Astrocyte (in vitro differentiated cells and primary cell): ENCODE measurements around the gene C16orf95. TPM values are rescaled to one million over a fixed set of nuclear protein-coding genes. Genes with fewer than 3 reads are reported as not detected.
A peak's percentile ranks its signal among the peaks of the same experiment; 100 is the strongest.

Experiments used
- DNase-seq: peaks from one replicate; pipeline ENCODE4 v3.0.0-alpha.2; 2010; ENCODE audit warnings: low read depth
- FAIRE-seq: peaks from 2 replicates; lab custom pipeline; 2011; peaks lifted over from hg19 to GRCh38; lab: Jason Lieb, UNC
- H2AFZ ChIP-seq: 2 replicates; pipeline ENCODE4 v1.6.0; 2012; ENCODE audit warnings: low read depth, low read length, inconsistent platforms
- H3K27ac ChIP-seq: 2 replicates; pipeline ENCODE4 v1.5.1; 2011; ENCODE audit warnings: low read depth, low read length, inconsistent platforms
- H3K27me3 ChIP-seq: 2 replicates; pipeline ENCODE4 v1.6.0; 2011; ENCODE audit warnings: low read length, inconsistent platforms; ENCODE audit not compliant: insufficient read depth
- H3K36me3 ChIP-seq: 2 replicates; pipeline ENCODE4 v1.5.1; 2011; ENCODE audit warnings: low read length, inconsistent platforms; ENCODE audit not compliant: insufficient read depth
- H3K4me1 ChIP-seq: 2 replicates; pipeline ENCODE4 v1.5.1; 2011; ENCODE audit warnings: low read length, inconsistent platforms; ENCODE audit not compliant: insufficient read depth
- H3K4me2 ChIP-seq: 2 replicates; pipeline ENCODE4 v1.6.0; 2012; ENCODE audit warnings: low read length, inconsistent platforms
- H3K4me3 ChIP-seq: 2 replicates; pipeline ENCODE4 v1.5.1; 2011; ENCODE audit warnings: low read depth, mild to moderate bottlenecking, low read length, inconsistent platforms; ENCODE audit not compliant: insufficient read depth
- H3K79me2 ChIP-seq: 2 replicates; pipeline ENCODE4 v1.6.0; 2012; ENCODE audit warnings: mild to moderate bottlenecking, low read length, inconsistent platforms; ENCODE audit not compliant: insufficient read depth
- H3K9ac ChIP-seq: 2 replicates; pipeline ENCODE4 v1.6.0; 2012; ENCODE audit warnings: mild to moderate bottlenecking, low read length, inconsistent platforms
- H3K9me3 ChIP-seq: 2 replicates; pipeline ENCODE4 v1.5.1; 2012; ENCODE audit warnings: low read depth, mild to moderate bottlenecking, low read length, inconsistent platforms; ENCODE audit not compliant: insufficient read depth
- H4K20me1 ChIP-seq: 2 replicates; pipeline ENCODE4 v1.6.0; 2012; ENCODE audit warnings: low read length, inconsistent platforms; ENCODE audit not compliant: insufficient read depth
- H3K27ac Mint-ChIP-seq: one replicate; pipeline ENCODE4 v1.8.0; 2021; ENCODE audit warnings: mild to moderate bottlenecking, mixed read lengths; ENCODE audit not compliant: unreplicated experiment
- H3K27me3 Mint-ChIP-seq: one replicate; pipeline ENCODE4 v1.8.0; 2021; ENCODE audit warnings: low read depth, mixed read lengths; ENCODE audit not compliant: unreplicated experiment
- H3K36me3 Mint-ChIP-seq: one replicate; pipeline ENCODE4 v1.8.0; 2021; ENCODE audit warnings: low read depth, mixed read lengths; ENCODE audit not compliant: unreplicated experiment
- H3K4me1 Mint-ChIP-seq: one replicate; pipeline ENCODE4 v1.8.0; 2021; ENCODE audit warnings: low read depth, mixed read lengths; ENCODE audit not compliant: unreplicated experiment
- H3K4me3 Mint-ChIP-seq: one replicate; pipeline ENCODE4 v1.8.0; 2021; ENCODE audit warnings: mild to moderate bottlenecking, moderate library complexity, mixed read lengths; ENCODE audit not compliant: unreplicated experiment
- H3K9me3 Mint-ChIP-seq: one replicate; pipeline ENCODE4 v1.8.0; 2021; ENCODE audit warnings: mild to moderate bottlenecking, mixed read lengths; ENCODE audit not compliant: unreplicated experiment
- CTCF ChIP-seq: IDR thresholded peaks from 2 replicates; pipeline ENCODE4 v1.5.1; 2011; ENCODE audit warnings: low read depth, mild to moderate bottlenecking, inconsistent platforms, low read length, moderate library complexity; ENCODE audit not compliant: insufficient read depth
- EZH2 ChIP-seq: IDR thresholded peaks from 2 replicates; pipeline ENCODE4 v1.6.1; 2012; ENCODE audit warnings: mild to moderate bottlenecking, low read length, inconsistent platforms; ENCODE audit not compliant: insufficient read depth
- total RNA-seq: library from RNA; stranded (reverse); gene quantifications from 2 replicates; pipeline ENCODE4 v1.2.1, GENCODE V29; 2021

C16orf95 gene
- total RNA-seq, 1 donor from 2014 or later = 3.3 TPM

GRCh38 chr16:87345726-87346424, 28.7 kb upstream of the C16orf95 start:
- Histone ChIP-seq H2AFZ (no peak overlapping the region), H3K36me3 (peaks cover 4% of the 10 kb centered on the region), H3K27me3 (no peaks in the 10 kb centered on the region), H3K79me2 (peaks cover 25% of the 10 kb centered on the region), H3K27ac (no peak overlapping the region), H3K4me3 (no peak overlapping the region), H3K4me1 (peaks cover 16% of the 10 kb centered on the region), H4K20me1 (peaks cover 62% of the 10 kb centered on the region), H3K9me3 (no peaks in the 10 kb centered on the region), H3K4me2 (peak overlapping the region; percentile 39), H3K9ac (peak overlapping the region; percentile 31)
- FAIRE-seq (no peak), DNase-seq (no peak)
- Mint-ChIP-seq H3K36me3 (peaks cover 26% of the 10 kb centered on the region), H3K9me3 (no peaks in the 10 kb centered on the region), H3K4me3 (peak overlapping the region; percentile 70), H3K27ac (peak overlapping the region; percentile 34), H3K27me3 (no peaks in the 10 kb centered on the region), H3K4me1 (peaks cover 16% of the 10 kb centered on the region)
- TF ChIP-seq EZH2 = no peak
- TF ChIP-seq CTCF = no peak

- H3K36me3 Mint-ChIP-seq = peaks cover 26% of the 10 kb centered on the region
- FAIRE-seq = no peak
- no peak overlapping the region for H3K27ac Mint-ChIP-seq
- H4K20me1 ChIP-seq = peaks cover 58% of the 10 kb centered on the region
- no peaks in the 10 kb centered on the region for H3K27me3 ChIP-seq
- no peak overlapping the region for H2AFZ ChIP-seq
- peak overlapping the region; percentile 31 for H3K9ac ChIP-seq
- H3K4me3 ChIP-seq = no peak overlapping the region
- H3K79me2 ChIP-seq = peaks cover 27% of the 10 kb centered on the region
- H3K4me1 Mint-ChIP-seq = peaks cover 13% of the 10 kb centered on the region
- peaks cover 13% of the 10 kb centered on the region for H3K4me1 ChIP-seq
- H3K4me3 Mint-ChIP-seq = no peak overlapping the region
- TF ChIP-seq EZH2 = no peak
- no peak for TF ChIP-seq CTCF
- H3K4me2 ChIP-seq = peak overlapping the region; percentile 45
- H3K9me3 Mint-ChIP-seq = no peaks in the 10 kb centered on the region
- no peak overlapping the region for H3K27ac ChIP-seq
- H3K27me3 Mint-ChIP-seq = no peaks in the 10 kb centered on the region
- H3K9me3 ChIP-seq = no peaks in the 10 kb centered on the region
- DNase-seq = no peak
- peaks cover 4% of the 10 kb centered on the region for H3K36me3 ChIP-seq
Observed at GRCh38 chr16:87344931-87345631, 27.9 kb upstream of the C16orf95 start.
